Germinal center (tissue), 1 donor: ENCODE results near the gene DOK3.

ENCODE experiments used
- DNase-seq: peaks from one replicate; pipeline ENCODE4 v3.0.0; 2012; ENCODE audit warnings: mixed read lengths, low spot score

Gene DOK3

DNA sequence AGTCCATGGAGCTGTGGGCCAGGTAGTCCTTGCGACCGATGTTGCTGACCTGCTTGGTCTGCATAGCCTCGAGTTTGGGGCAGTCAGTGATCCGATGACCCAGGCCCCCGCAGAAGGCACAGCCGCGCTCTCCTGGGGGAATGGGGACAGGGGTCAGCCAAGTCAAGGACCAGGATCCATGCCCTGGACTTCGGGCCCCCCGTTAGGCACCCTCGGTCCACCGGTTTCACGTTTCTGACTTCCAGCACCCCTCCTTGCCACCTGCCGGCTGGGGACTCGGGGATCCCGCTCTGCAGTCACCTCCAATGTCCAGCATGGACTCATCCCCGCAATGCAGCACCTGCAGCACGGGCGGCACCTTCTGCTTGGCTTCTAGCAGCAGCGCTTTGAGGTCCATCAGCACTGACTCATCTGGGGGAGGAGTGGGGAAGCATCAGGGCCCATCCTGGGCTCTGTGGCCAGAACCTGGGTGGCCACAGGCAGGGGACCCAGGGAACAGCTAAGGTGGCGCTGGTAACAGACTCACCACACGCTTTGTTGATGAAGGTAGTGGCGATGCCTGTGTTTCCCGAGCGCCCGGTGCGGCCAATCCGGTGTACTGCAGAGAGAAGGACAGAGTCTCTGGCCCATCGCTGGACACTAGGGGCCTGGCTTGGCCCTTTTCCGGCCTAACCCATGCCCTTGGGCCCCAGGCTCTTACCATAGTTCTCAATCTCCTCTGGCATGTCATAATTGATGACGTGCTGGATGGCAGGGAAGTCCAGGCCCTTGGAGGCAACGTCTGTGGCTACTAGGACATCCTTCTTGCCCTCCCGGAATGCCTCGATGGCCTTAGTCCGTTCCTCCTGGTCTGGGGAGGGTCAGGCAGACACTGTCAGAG, 2.4 kb upstream of the DOK3 start:
- no peak for DNase-seq

DNA sequence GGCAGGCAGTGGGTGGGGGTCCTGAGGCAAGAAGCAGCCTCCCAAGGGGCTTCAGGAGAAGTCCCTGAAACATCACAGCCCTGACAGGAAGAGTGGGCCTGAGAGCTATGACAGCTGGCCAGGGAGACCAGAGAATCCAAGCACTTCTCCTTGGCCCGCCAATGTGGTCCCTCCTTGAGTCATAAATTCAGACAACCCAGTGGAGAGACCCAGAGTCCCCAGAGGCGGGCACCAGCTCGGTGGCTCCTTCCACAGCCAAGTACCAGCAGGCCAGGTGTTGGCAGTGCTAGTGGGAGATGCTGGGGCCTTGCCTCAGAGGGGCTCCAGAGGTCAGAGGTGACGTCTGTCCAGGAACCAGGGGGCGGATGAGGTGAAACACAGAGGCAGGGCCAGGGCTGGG, 1.6 kb upstream of the DOK3 start:
- DNase-seq = no peak

DNA sequence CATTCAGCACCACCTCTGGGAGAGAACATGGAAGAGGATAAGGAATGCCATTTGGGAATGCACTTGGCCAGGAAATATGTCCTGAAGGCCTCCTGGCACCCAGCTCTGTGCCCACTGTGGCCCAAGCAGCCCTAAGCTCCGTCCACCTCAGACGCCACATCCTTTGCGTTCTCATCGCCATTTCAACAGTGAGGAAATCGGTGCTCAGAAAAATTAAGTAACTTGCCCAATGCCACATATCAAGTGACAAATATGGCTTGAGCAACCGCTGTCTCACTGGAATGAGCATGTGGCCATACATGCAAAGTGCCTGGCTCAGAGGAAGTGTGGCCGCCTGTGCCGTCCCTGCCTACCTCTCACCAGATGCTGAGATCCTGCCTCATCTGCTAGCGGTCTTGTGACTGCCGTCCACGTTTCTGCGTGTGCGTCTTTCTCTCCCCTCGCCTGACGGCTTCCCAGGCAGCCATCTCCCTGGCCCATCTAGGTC, 984 bp upstream of the DOK3 start:
- peak; percentile 59 for DNase-seq

DNA sequence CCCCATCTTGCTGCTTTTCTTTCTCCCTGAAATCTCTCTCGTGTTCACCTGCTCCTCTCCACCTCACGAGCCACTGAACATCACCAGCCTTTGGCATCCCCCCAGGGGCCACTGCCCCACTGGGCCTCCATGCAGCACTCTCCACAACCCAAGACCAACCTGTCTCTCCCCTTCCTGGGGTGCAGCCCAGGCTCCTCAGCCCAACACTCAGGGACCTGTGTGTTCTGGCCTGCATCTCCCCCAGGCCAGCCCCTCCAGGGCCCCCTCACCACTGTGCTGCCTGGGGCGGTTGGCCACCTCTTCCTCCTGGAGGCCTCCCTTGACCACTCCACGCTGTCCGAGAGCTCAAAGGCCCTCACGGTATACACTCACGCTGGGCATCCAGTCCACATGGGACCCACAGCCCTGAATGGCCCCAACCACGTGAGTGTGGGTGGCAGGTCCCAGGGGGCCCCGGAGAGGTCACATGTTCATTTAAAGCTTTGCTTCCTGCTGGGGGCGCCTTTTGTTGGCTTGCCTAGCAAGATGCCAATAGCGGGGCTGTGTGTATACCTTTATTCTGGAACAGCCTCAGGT, 453 bp upstream of the DOK3 start:
- peak; percentile 64 for DNase-seq

DNA sequence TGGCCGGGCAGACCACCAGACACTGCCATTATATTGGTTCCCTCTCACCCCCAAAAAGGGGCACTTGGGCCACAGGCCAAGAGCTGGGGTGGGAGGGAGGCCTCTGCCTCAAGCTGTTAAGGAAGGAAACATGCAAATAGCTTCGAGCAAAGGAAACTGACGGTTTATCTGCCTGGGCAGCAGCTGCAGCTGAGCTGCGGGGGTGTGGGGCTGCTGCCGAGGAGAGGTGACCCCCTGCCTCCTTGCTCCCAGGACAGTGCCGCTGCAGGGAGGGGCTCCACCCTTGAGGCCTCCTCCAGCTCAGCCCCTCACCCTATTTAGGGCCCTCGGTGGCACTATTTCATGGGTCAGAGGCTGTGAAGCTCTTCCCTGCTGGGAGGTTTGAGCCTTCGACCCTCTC, 789 bp downstream of the DOK3 start:
- DNase-seq = peak; percentile 57

DNA sequence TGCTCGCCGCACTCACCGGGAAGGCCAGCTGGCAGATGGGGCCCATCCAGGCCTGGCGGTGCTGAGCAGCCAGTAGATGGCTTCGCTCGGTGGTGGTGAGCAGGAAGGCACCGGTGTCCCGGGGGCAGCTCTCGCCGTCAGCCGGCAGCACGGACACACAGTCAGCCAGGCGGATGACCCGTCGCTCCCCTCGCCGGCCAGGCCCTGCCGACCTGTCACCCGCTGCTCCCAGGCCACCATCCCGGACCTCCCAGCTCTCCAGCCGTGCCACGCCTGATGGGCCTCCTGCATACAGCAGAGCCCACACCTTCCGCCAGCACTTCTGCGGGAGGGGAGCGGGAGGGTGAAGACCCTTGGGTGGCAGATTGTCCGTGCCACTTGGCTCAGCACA, 1.4 kb downstream of the DOK3 start:
- DNase-seq = no peak

DNA sequence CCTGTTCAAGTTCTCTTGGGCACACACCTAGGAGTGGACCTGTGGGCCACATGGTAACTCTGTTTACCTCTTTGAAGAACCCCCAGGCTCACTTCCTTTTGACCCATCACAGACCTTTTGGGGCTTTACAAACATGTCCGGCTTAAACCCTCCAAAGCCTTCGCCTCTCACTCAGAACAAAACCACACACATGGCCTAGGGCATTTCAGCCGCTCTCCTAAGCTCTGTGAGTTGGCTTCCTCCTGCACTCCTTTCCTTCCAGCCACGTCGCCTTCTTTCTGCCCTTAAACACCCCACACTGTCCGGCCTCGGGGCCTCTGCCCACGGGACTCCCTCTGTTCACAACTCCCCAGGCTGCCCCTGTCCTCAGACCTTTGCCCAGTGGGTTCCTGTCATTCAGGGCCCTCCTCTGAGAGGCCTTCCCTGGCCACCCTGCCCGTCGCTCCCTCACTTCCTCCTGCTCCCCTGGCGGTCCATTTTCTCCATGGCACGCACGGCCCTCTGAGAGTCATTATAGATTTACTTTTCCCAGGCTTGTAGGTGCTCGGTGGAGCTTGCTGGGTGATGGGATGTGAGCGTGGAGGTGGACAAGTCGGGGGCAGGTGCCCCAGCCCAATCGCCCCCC, 1.9 kb downstream of the DOK3 start:
- no peak for DNase-seq

DNA sequence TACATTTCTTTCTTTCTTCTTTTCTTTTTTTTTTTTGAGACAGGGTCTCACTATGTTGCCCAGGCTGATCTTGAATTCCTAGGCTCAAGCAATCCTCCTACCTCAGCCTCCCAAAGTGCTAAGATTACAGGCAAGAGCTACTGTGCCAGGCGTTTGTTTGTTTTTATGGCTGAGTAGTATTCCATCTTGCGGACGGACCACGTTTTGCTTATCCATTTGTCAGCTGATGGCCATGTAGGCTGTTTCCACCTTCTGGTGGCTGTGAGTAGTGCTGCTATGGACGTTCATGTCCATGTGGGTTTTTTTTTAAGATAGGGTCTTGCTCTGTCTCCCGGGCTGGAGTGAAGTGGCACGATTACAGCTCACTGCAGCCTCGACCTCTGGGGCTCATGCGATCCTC, 2.5 kb downstream of the DOK3 start:
- no peak for DNase-seq

DNA sequence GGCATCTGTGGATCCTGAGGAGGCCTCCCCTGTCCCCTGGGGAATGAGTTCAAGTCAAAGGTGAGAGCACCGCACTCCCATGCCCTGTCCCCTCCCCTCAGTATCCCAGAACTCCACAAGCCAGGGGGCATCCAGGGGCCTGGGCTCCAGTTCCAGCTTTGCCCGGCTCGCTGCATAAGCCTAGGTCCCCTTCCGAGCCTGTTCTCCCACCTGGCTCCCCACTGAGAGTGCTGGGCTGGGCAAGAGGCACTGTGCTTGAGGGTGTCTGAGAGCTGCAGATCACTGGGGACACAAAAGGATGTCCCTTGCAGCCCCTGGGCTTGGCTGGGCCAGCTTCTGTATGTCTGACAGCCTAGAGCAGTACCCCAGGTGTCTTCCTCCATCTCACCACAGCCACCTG, 4.6 kb downstream of the DOK3 start:
- DNase-seq = no peak

DNA sequence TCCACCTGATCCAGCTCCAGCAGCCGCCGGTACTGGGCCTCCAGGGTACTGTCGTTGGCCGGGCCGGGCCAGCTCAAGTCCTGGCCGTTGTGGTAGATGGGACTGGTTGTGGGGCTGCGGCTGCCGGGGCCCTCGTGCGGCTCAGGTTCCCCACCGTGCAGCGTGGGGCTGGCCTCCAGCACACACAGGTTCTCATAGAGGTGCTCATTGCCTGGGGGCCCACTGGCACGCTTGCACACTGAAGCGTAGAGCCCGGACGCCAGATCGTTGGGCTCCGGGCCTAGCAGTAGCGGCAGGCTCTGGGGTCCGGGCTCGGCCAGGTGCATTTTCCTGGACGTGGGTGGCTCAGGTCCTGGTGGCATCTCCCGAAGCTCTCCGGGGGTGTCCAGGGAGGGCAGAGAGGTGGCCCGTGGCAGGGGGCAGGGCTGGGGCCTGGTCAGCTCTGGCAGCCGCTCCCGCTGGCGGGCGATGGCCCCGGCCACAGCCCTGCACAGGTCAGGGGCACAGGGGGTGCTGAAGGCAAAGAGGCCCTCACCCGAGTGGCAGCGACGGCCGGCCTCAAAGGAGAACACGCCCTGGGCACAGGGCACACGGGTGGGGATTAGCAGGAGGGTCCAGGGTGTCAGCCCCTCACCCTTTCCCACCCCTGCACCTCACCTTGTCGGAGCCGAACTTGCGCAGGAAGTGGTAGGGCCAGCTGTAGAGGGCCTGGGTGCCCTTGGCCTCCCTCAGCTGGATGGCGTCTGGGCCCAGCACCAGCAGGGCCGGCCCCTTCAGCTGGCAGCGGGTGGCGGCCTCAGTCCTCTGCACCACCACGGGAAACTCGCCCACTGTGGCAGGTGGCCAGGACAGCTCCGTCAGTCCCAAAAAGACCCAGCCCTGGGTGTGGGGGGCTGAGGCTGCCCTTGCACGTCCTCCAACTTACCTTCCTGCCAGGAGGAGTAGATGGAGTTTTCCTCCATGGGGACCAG, 5.3 kb downstream of the DOK3 start:
- no peak for DNase-seq

DNA sequence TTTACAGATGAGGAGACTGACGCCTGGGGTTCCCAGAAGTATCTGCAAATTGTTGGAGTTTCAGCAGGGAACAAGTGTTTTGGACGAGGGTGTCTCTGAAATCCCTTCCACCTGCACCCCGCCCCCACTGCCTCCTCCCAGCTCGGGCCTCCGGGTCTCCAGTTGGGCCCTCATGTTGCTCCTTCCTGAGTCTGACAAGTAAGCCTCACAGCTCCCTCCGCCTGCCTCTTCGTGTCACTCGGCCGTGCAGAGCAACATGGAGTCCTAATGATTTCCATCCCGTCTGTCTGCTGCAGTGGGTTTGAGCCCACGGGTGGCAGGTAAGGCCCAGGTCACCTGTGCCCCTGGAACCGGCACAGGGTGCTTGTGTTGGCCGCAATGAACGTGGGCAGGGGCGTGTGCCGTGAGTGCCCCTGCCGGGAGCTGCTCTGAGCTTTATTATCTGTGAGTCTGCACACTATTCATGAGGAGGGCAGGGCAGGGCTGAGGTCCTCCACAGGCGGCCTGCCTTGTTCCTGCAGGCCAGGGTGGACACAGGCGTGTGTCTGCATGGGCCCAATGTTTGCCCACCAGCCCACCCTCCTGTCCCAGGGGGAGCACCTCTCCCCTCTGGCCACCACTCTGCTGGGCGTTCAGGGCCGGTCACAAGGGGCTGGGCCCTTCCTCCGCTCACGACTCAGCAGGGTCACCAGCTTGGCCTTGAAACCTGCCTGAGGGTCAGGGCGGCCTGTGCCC, 6.1 kb downstream of the DOK3 start:
- no peak for DNase-seq

DNA sequence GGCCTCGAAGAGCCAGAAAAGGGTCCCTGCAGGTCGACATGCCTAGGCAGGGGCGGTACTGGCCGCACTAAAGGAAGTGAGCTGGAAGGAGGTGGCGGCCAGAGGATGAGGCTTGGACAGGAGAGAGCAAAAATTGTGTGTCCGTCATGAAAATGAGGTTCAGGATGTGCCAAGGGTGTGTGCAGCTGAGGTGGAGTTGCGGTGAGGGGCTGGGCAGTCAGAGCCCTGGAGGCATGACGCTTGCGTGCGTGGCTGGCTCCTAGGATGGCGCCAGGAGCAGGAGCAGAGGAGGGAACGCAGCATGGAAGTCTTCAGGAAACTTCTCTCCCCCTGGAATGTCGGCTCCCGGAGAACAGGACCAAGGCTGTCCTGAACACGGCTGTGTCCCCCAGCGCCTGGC, 6.7 kb downstream of the DOK3 start:
- DNase-seq = no peak

DNA sequence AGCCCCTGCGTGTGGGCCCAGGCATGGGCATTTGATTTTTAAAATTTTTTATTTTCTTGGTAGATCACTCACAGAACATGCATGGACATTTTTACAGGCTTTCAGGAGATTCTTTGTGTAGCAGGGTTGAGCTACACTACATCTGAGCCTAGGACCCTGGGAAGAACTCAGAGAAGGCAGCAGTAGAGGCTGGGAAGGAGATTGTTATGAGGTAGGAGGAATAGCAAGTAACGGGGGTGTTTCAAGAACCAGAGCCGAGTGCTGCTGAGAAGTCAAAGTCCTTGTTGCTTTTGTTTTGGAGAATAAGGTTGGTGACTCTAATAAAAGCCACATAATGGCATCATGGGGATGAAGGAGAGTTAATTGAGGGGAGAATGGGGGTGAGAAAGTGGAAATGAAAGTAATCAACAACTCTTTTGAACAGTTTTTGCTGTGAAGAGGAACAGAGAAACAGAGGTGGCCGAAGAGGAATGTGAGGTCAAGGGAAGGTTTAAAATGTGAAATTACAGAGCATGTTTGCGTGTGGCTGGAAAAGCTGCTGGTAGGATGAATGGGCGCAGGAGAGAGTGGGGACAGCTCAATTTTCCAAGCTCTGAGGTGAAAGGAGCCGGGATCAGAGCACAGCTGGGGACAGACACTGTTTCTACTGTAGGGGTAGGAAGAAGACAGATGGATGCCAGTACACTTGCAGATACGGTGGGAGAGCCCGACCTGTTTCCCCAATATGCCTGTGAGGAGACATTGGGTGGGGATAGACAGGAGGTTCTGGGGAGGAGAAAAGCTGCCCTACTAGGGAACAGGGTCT, 7.5 kb downstream of the DOK3 start:
- DNase-seq = no peak

DNA sequence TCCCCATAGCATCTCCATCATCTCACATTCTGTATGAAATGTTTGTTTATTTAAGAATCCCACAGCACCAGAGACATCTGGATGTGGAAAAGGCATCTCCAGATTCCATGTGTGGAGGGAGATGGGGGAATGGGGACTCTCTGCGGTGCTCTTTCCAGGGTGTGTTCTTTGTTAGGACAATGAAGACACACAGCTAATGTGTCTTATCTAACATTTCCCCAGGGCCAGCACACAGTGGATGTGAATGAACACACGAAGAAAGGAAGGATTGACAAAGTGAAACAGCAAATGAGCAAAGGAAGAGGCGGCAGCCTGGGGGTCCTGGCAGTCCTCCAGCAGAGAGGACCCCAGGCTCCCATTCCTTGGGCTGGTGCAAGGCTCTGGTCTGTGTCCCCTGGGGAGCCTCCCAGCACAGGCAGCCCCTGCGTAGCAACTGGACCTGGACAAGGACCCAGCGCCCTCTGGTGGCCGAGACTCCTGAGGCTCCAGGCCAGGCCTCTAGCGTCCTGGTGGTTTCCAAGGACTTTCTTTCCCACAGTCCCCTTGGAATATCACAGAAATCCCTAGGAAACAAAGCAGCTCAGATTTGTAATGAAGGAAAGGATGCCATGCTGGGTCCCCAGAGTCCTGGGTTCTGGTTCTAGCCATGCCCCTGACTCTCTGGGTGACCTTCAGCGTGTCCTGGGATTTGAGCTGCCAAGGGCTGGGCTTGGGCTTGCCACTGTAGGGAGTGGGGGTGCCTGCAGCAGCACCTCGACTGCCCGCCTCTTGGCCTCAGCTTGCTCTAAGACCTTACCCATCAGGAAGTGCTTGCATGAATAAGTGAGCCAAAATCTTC, 8.7 kb downstream of the DOK3 start:
- peak; percentile 73 for DNase-seq

DNA sequence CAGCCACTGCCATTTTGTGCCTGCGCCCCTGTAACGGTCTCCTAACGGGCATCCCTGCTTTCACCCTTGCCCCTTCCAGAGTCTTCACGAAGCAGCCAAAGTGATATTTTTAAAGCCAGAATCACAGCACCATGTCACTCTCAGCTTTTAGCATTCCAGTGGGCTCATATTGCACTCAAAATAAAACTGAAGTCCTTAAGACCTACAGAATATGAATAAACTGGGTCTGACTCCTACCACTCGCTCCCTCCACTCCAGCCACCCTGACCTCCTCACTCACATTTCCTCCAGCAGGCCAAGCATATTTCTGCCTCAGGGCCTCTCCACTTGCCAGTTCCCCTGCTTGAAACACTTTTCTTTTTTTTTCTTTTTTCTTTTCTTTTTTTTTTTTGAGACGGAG, 9.8 kb downstream of the DOK3 start:
- DNase-seq = no peak

DNA sequence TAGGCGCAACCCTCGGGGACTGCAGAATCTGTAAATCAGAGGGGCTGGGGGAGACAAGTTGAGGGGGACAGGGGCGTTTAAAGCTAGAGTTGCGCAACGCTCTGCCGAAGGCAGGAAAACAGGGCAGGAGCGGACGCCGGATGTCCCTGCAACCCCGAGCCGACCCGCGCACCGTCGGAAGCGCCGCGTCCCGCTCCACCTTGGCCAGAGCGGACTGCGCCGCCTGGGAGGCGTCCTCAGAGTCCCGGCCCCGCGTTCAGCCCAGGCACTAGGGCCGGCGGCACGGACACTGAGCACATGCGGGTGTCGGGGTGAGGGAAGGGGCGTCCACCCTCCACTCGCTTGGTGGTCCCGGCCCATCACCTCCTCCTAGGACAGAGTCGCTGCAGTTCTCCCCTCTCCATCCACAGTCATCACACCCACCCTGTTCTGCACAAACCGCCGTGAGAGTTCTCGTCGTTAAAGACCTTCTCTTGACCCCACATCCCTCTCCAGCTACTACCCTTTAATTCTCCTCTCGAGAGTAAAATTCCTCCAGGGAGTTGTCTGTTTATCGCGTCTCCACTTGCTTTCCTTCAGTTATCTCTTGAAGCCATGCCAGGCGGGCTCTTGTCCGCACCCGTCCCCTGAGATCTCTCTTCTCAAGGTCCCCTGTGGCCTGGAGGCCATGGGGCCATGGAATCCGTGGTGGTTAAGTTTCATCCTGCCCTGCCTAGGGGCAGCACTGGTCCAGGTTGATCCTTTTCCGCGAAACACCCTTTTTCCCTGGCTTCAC, 11.4 kb downstream of the DOK3 start:
- no peak for DNase-seq

DNA sequence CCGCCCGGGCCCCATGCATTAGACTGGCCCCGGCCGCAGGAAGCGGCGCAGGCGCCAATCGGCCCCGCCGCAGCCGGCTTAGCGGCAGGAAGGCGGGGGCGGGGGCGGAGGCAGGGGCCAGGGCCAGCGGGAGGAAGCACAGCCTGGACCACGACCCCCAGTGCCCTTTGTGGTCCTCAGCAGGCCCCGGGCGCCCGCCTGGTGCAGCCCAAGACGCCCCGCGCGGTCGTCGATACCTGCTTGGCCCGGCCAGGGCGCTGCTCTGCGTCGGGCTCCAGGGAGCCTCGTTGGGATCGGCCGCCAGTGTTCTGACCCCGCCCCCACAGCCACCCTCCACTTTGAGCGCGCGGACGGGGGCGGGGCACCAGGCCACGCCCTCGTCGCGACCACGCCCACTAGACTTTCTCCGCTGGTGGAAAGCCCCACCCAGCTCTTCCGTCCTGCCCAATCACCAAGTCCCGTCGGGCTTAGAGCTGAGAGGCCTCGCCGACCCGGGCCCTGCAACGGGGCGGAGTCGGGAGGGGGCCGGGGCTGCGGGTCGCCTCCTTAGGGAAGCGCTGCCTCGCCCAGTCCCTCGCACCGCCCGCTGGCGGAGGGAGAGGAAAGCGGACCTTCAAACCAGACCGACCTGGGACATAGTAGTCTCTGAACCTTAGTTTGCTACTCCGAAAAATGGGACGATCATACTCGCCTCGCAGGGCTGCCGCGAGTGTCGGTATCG, 12.2 kb downstream of the DOK3 start, which contains the start of gene PDLIM7:
Gene PDLIM7 (minus strand): TSS at position 313 of the 721 bp plus-strand sequence. CDS start 1,092 bp downstream, outside the sequence.
- peak; percentile 95 for DNase-seq

DNA sequence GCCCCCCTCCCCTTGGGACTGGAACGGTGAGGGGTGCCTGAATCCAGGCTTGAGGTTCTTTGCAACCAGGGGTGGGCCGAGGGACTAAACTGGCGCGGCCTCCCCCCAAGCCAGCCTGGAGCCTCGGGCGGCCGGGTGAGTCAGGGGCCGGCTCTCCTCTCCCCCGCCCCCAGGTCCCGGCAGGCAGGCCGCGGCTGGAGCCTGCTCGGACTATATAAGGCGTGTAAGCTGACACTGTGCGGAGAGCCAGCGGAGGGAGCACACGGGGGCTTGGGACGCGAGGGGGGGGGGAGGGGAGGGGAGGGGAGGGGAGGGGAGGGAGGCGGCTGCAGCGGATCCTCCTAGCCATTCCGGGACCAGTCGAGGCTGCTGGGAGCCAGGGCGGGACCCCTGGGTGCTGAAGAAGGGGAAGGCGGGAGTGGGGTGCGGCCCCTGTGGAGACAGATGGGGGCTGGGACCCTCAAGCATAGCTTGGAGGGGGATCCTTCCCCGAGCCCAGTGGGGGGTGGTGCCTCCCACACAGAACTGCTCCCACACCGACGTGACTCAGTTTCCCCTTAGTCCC, 12.8 kb downstream of the DOK3 start:
- DNase-seq = no peak
